Prostate gland (tissue), 2 donors: ENCODE data around the gene PIP5K1C. TPM values are rescaled to one million over a fixed set of nuclear protein-coding genes. Genes with fewer than 3 reads are reported as not detected.
A peak's percentile ranks its signal among the peaks of the same experiment; 100 is the strongest.

Source experiments
- DNase-seq: peaks from one replicate; pipeline ENCODE4 v3.0.0-alpha.2; 2019; ENCODE audit warnings: low spot score
- H3K27ac ChIP-seq, 2 donors: fragments of 200-600 bp; sonication (generic); 2 replicates each; pipeline ENCODE4 v1.5.1; 2017 to 2019
- H3K27me3 ChIP-seq: fragments of 200-600 bp; sonication (generic); replicated peaks from 2 replicates; pipeline ENCODE4 v1.5.1; 2019; ENCODE audit not compliant: insufficient read depth
- H3K36me3 ChIP-seq, 2 donors: fragments of 200-600 bp; sonication (generic); 1 replicate in 1 of 2; 2 replicates in 1 of 2; pipeline versions ENCODE4 v1.5.1 to v1.8.1; 2017 to 2019
- H3K4me1 ChIP-seq: fragments of 200-600 bp; sonication (generic); replicated peaks from 2 replicates; pipeline ENCODE4 v1.5.1; 2019
- H3K4me3 ChIP-seq, 2 donors: fragments of 200-600 bp; sonication (generic); 2 replicates each; pipeline ENCODE4 v1.5.1; 2017 to 2019
- H3K9me3 ChIP-seq: fragments of 200-600 bp; sonication (generic); 2 replicates; pipeline ENCODE4 v1.5.1; 2017
- POLR2A ChIP-seq: fragments of 450-650 bp; IDR thresholded peaks from one replicate; pipeline ENCODE4 v1.6.1; 2016; ENCODE audit warnings: antibody characterized with exemption, mild to moderate bottlenecking
- POLR2AphosphoS5 ChIP-seq: sonication (generic); formaldehyde crosslinking; IDR thresholded peaks from one replicate; pipeline ENCODE4 v1.6.1; 2017; ENCODE audit warnings: antibody characterized with exemption
- WGBS: methylation state at CpG from one replicate; pipeline ENCODE4 v1.1.5; 2018; 5-methylcytosine and 5-hydroxymethylcytosine counted together
- intact Hi-C: fragments of 100-400 bp; cut with DNase I; formaldehyde crosslinking; loops from one replicate; pipeline ENCODE4 v1.14.2; 2022
- total RNA-seq, 2 donors: library from RNA; depleted of rRNA; stranded (reverse); fragments of >200 nt; gene quantifications; one replicate each; pipeline ENCODE4 v1.1.0, GENCODE V29; 2016
- TF ChIP-seq, protein P1 (sequence below), 4 experiments: fragments of 200-600 bp in 2 of 4; fragments of 450-650 bp in 2 of 4; sonication (generic) in 2 of 4; IDR thresholded peaks; 1 replicate in 3 of 4; 2 replicates in 1 of 4; pipeline ENCODE4 v1.5.1; 2016 to 2019; ENCODE audit warnings: antibody characterized with exemption in 4 of 4, mild to moderate bottlenecking in 2 of 4, moderate library complexity in 2 of 4

PIP5K1C gene
- total RNA-seq, 2 donors from 2014 or later, result 34.3 to 75.5 TPM

DNA sequence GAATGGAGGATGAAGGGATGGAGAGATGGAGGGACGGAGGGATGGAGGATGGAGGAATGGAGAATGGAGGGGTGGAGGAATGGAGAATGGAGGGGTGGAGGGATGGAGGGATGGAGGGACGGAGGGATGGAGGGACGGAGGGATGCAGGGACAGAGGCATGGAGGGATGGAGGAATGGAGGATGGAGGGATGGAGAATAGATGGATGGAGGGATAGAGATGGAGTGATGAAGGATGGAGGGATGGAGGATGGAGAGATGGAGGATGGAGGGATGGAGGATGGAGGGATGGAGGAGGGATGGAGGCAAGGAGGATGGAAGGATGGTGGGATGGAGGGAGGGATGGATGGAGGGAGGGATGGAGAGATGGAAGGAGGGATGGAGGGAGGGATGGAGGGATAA is 22.1 kb downstream of the PIP5K1C start:
- WGBS, result over 99% methylated on average over 3 of the region's 3 CpGs
- Histone ChIP-seq H3K36me3 (no peaks in the 10 kb centered on the region), H3K27ac (no peak overlapping the region), H3K4me1 (no peaks in the 10 kb centered on the region), H3K4me3 (no peak overlapping the region), H3K9me3 (no peaks in the 10 kb centered on the region), H3K27me3 (no peaks in the 10 kb centered on the region)
- DNase-seq, result no peak
- intact Hi-C loops, result no loop called here
- TF ChIP-seq POLR2AphosphoS5, result no peak
- no peak for TF ChIP-seq POLR2A
- TF ChIP-seq, protein P1, sequence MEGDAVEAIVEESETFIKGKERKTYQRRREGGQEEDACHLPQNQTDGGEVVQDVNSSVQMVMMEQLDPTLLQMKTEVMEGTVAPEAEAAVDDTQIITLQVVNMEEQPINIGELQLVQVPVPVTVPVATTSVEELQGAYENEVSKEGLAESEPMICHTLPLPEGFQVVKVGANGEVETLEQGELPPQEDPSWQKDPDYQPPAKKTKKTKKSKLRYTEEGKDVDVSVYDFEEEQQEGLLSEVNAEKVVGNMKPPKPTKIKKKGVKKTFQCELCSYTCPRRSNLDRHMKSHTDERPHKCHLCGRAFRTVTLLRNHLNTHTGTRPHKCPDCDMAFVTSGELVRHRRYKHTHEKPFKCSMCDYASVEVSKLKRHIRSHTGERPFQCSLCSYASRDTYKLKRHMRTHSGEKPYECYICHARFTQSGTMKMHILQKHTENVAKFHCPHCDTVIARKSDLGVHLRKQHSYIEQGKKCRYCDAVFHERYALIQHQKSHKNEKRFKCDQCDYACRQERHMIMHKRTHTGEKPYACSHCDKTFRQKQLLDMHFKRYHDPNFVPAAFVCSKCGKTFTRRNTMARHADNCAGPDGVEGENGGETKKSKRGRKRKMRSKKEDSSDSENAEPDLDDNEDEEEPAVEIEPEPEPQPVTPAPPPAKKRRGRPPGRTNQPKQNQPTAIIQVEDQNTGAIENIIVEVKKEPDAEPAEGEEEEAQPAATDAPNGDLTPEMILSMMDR (IDR thresholded peaks at IDR 0.05), result no peak

DNA sequence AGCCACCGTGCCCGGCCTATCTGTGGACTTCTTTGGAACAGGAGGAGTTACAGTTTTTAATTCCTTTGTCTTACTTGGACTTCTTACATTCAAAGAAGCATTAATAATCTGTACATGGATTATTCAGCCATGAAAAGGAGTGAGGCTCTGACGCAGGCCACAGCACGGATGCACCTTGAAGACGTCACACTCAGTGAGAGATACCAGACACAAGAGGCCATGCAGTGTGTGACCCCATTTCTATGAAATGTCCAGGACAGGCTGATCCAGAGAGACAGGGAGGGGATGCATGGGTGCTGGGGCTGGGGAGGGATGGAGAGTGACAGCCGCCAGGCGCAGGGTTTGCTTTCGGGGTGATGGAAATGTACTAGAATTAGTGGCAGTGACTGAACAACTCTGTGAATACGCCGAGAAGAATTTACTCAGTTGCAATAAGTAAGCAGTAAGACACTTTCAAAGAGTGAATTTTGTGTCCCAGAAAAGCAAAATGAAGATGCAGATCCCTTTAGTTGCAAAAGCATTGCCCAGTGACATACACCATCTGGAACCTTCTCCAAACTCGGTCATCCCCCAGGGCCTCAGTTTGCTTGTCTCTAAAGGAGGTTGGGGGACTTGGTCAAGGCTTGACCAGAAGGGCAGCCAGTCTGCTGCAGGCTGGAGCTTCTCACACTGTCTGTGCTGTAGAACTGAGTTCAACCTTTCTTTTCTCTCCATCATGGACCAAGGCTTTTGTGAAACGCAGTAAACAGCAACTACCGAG is 25.3 kb downstream of the PIP5K1C start:
- no peaks in the 10 kb centered on the region for H3K4me1 ChIP-seq
- TF ChIP-seq, protein P1 (IDR thresholded peaks at IDR 0.05), result no peak
- no peak for TF ChIP-seq POLR2A
- no peak for TF ChIP-seq POLR2AphosphoS5
- 77% methylated on average over 13 of the region's 13 CpGs for WGBS

DNA sequence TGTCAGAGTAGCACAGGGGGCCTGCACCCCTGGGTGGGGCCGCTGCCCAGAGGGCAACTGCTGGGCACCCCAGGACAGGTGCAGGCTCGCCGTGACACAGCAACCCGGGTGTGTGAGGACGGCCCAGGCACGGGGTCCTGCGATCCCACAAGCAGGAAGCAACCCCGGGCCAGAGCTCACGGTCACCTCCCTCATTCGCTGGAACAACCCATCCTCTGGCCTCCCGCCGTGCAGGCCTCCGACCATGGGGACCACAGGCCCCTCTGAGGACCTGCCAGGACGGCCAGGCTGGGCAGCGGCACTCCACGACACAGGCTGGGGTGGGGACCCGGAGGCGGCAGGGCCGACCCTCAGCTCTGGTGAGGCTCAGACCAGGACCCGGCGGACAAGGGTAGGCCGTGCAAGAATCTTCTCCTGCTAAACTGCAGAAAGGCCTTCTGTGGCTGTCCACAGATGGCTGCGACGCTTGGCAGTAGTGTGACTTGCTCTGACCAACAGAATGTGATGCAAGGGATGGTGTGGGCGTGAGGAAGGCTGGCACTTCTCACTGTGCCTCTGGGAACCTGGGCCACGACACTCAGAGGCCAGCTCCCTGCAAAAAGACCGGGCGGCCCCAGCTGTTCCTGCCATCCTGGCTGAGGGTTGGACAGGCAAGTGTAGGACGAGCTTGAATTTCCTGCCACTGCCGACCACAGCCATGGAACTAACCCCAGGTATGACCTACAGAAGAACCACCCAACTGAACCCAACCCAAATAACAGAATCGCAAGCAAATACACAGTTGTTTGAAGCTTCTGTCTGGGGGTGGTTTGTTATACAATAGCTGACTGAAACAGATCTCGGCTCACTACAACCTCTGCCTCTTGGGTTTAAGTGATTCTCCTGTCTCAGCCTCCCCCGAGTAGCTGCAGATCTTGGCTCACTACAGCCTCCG is 26.5 kb downstream of the PIP5K1C start:
- DNase-seq, result no peak
- intact Hi-C loops, result no loop called here
- Histone ChIP-seq H3K36me3 (no peaks in the 10 kb centered on the region), H3K4me1 (no peaks in the 10 kb centered on the region), H3K27ac (peak overlapping the region in 1 of 2 donors; percentile 86), H3K27me3 (no peaks in the 10 kb centered on the region), H3K4me3 (no peak overlapping the region), H3K9me3 (no peaks in the 10 kb centered on the region)
- 94% methylated on average over 22 of the region's 34 CpGs for WGBS
- no peak for TF ChIP-seq POLR2A
- TF ChIP-seq, protein P1 (IDR thresholded peaks at IDR 0.05), result no peak
- TF ChIP-seq POLR2AphosphoS5, result no peak

More for the DNA sequence above, 25.3 kb downstream of the PIP5K1C start:
- Histone ChIP-seq H3K4me3 (no peak overlapping the region), H3K36me3 (no peaks in the 10 kb centered on the region), H3K27me3 (no peaks in the 10 kb centered on the region), H3K9me3 (no peaks in the 10 kb centered on the region), H3K27ac (peak overlapping the region in 1 of 2 donors; percentile 42)
- intact Hi-C loops, result no loop called here
- no peak for DNase-seq

DNA sequence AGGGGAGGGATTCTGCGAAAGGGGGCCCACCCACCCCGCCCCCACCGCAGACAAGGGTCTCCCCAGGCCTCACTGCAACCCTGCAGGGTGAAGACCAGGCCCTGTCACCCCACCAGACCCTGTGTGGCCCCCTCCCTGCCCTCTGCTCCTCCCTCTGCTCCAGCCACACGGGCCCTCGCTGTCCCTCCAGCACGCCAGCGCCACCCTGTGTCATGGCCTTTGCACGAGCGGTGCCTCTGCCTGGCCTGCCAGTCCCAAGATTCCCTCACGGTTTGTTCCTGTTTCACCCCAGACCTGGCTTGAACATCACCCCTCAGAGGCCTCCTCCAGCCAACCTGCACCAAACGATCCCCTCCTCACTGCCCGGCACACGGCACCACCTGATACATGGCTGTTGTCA is 27.3 kb downstream of the PIP5K1C start:
- Histone ChIP-seq H3K9me3 (no peaks in the 10 kb centered on the region), H3K36me3 (no peaks in the 10 kb centered on the region), H3K4me1 (no peaks in the 10 kb centered on the region), H3K27me3 (no peaks in the 10 kb centered on the region), H3K27ac (peak overlapping the region in 1 of 2 donors; percentile 86), H3K4me3 (no peak overlapping the region)
- 86% methylated on average over 13 of the region's 13 CpGs for WGBS
- TF ChIP-seq POLR2AphosphoS5 (no peak), POLR2A (no peak)
- TF ChIP-seq, protein P1 (IDR thresholded peaks at IDR 0.05), result no peak
- intact Hi-C loops, result no loop called here
- no peak for DNase-seq
